MV-4-11 (cell line): ENCODE measurements around the gene BCAR1.
"Not testable (repeated sequence)": the region's sequence is repeated elsewhere in the genome, so short reads cannot be mapped to it uniquely, and the experiment has no call there.

ENCODE experiments used
- DNase-seq: peaks from one replicate; lab custom pipeline; 2025; lab: John Stamatoyannopoulos, UW

Gene BCAR1

DNA sequence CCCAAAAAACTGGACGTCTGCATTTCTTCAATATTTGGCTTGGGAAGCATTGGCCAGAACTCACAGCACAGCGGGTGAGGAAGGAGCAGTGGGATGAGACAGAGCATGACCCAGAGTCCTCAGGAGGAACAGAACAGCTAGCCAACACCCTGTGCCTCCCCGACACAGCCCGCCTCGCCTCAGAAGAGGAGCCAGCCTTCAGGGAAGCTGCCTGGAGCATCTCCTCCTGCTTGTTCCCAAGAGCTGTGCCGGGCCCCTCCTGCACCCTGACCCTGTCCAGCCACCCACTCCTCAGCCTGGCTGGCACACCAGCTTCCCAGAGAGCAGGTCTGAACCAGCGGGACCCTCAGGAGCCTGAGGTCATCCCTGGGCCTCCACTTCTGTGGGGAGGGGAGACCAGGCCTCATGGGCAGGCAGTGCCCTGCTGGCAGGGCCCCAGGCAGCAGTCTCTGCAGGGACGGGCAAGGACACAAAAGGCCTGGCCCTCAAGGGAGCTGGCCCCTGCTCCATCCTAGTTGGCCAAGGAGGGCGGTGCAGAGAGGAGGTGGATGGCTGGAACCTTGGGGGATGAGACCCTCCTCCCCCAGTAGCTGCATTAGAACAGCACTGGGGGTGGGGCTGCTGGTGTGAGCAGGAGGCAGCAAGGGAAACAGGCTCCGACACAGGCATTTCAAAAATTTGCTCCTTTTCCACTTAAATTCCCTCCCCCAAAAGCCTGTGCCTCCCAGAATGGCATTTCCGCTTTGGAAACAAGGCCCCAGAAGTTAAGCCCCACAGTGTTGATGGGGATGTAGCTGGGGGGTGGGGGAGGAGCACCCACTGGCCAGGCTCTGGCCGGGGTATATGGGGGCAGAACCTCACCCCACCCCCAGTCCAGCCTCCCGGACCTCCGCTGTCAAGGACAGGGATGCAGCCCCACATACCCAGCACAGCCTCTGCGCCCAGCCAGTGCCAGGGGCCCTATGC lies 1.8 kb upstream of the BCAR1 start:
- DNase-seq = no peak

DNA sequence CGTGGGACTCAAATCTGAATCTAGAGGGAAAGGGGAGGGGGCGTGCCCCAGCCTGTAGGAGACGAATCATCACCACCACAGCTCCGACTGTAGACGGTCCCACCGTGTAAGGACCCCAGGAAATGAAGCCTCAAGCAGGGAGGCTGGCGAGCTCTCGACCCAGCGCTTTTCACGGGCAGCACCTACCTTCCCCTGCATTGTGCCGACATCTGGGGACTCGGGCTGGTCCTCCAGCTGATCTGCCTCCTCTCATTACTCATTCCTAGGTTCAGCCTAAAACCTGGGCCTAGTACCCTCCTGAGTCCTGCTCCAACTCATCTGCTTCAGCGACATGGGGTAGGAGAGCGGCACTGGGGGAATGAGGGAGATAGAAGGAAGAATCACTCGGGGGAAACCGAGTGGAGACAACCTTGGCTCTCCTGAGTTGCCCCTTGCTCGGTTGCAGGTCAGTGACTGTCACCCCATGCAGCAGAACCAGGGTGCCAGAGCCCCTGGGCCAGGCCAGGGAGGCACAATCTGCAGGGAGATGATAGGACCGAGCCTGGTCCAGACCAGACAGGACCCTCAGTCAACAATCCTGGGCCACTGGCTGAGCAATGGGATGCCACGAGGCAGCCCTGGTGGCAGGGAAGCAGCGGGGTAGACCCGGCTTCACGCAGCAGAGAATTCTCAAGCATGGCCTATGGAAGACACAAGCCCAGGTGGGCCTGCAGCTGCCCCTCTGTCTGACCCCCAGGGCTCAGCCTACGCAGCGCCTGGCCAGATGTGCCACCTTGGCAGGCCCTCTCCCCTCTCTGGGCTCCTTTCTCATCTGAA lies 833 bp upstream of the BCAR1 start:
- DNase-seq = no peak

DNA sequence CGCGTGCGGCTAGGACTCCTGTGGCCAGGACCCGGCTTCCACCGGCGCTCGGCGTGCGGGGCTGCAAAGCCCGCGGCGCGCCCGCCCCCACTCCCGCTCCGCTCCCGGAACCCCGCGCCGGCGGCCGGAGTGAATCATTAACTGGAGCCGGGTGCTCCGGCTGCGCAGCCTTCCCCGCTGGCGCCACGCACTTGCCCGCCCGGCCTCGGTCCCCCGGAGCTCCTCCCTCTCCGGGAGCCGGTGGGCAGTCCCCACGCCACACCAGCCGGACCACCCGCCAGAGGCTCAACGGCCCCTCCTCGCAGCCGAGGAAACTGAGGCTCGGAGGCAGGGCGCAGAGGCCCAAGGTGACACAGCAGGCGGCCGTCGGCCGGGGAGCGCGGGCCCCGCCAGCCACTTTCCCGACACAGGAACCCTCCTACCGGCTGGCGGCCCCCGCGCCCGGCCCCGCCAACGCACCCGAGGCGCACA lies 580 bp downstream of the BCAR1 start:
- DNase-seq = no peak

DNA sequence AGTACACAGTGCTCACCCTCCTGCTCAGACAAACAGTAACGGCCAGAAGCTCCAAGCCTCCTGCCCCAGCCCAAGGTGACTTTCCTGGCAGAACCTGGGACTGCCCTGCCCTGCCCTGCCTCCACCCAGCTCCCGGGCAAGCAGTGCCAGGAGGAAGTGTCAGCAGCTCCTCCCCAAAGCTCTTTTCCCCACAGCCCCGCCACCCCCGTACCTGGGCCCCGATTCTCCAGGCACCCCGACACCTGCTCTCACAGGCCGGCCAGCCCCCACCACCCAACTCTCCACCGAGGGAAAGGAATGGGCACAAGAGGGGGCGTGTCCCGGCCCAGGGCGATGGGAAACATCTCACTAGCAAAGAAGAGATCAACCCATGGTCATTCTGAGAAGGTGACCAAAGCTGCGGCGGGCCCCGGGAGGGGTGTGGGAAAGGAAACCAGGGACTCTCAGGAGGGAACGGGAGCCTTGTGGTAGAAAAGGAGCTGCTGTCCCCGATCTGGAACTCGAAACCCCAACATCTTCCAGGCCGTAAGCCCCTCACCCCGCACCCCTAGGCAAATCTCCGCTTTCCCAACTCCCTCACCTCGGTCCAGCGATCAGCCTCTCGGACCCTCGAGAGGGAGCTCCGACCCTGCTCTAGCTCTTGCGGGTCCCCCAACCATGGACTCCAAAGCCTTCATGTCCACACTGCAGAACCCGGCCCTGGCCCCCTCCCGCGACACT lies 1.2 kb downstream of the BCAR1 start:
- DNase-seq = no peak

DNA sequence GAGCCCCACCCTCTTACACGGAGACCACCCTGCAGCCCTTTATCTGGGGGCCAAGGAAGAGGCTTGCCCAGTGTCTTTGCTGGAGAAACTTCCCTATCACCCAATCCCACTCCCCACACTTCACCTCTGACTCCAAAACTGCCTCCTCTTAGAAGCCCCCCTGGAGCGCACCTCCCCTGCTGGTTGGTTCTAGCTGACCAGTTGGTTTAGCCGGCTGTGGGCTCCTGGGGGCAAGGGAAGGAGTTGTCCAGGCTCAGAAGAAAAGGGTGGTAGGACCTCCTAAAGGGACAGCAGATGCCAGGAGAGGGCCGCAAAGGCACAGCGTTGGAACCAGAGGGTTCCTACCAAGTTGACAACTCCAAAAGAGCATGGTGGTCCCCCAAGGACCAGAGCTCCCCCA lies 2.0 kb downstream of the BCAR1 start:
- DNase-seq = no peak

DNA sequence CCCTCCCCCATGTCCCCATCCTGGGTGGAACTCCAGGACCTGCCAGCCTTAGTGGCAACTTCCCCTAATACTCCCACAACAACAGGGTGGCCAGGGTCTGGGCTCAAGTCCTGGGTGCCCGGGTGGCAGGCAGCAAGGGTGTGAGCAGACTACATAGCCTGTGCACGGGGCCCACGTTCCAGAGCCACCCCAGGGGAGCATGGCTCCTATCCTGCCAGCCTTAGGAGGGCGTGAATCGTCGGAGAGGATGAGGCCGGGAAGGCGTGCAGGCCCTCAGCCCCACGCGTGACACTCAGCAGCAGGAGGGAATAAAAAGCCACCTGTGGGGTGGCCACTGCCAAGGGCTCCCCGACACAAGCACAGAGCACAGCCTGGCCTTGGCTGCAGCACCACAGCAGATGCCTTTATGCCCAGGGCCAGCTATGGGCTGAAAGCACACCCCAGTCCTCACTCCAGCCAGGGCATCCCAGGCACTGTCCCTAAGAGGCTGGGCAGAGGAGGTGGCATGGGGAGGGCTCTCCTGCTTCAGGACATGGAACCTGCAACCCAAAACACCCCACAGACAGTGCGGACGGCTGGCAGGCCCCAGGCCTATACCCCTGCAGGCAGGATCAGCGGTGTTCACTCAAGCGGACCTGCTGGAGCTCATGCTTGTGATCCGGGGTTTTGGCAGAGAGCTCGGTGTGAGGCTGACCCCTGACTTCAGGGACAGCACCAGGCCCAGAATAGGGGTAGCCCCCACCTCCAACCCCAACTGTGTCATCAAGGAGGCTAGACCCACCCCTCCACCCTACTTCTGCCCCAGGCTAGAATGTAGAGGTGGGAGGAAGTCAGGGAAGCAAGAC lies 2.7 kb downstream of the BCAR1 start:
- no peak for DNase-seq

DNA sequence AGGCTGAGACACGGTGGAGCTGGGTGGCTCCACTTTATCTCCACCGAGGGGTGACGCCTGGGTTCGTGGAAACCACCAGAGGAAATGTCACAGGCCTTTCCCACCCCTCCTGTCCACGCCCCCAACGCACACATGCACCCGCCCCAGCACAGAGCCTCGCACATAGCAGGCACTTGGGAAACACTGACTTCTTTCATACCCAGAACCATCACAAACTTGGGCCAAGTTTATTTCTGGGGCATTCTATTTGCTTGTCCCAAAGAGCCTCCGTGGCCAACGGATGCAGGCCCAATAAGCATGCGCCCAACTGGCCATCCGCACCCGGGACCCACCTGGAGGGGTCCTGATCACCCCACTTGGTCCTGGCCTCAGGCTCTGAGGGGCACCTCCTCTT lies 3.3 kb downstream of the BCAR1 start:
- DNase-seq = no peak

DNA sequence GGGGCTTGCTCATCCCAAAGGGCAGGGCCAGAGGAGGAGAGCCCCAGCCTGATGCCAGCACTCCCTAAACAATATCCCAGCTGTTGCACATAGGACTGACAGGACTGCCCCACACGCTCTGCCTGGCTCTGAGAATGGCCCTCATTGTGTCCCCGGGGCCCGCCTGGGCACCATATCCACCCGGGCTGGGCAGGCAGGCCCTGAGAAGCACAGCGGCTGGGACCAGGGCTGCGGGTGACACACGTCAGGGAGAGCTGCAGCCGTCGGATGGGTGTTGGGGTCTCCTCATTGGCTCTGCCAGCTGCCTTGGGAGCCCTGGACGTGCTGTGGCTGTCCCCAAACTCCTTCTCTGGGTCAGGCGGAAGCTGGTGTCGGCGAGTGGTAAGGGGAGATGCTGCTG lies 4.2 kb downstream of the BCAR1 start:
- no peak for DNase-seq

DNA sequence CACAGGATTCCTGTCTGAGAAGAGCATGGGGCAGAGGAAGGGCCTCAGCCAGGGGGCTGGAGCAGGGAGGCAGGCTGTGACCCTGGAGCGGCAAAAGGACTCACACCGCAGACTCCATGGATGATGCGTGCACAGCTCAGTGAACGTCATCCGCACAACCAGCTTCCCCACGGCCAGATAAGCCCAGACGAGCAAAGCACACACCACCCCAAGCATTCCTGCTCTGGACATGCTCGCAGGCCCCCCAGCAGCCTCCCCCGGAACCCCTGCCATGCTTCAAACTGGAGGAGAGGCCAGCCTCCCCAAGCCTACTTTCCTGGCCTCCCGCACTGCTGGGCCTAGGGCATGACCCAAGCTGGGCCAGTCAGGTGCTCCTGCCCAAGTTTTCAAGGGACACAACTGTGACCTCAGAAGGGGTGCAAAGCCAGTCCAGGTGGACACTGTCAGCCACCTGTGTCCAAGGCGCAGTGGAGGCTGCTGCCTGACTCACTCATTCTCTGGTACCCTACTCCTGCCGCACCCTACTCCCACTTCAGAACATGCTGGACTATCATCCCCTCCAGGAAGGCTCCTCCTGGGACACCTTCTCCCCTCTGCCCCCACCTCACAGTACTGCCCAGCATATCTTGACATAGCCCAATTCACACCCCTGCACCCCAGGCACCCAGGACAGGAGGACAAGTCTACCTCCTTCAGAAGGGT lies 4.8 kb downstream of the BCAR1 start:
- no peak for DNase-seq

DNA sequence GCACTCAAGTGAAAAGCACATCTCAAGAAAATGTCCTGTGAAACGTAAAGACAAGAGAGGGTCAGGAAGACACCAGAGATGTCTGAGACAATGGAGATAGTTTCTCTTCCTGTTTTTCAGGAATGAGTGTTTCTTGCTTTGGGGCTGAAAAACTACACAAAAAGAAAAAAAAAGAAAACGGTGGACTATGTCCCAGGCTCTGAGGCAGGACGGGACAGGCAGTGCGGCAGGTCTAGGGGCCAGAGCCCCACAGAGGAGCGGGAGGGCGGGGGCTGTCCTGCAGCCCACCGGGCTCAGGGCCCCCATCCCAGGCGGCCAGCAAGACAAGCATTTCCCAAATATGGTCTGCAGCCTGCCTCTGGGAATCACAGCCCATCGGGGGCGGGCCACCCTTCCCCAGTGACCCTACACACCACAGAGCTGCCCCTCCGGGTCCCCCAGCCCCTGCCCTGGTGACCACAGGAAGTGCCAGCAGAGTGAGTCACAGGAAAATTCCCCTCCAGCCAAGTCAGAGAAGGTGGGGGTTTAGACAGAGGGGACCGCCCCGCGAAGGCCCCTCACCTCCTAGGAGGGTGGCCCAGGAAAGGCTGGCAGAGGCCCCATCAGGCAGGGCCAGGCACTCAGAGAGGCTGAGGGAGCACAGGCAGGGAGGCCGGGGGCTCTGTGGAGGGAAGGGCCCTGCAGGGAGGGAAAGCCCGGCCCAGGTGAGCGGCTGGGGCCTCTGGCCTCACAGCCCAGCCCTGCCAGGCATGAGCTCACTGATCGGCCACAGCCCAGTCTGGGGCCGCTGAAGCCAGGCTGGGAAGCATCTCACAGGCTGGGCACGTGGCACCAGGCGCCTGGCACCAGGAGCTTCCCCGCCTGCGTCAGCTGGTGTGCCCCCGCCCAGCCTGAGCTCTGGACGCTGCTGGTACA lies 6.3 kb downstream of the BCAR1 start:
- peak; percentile 73 for DNase-seq

DNA sequence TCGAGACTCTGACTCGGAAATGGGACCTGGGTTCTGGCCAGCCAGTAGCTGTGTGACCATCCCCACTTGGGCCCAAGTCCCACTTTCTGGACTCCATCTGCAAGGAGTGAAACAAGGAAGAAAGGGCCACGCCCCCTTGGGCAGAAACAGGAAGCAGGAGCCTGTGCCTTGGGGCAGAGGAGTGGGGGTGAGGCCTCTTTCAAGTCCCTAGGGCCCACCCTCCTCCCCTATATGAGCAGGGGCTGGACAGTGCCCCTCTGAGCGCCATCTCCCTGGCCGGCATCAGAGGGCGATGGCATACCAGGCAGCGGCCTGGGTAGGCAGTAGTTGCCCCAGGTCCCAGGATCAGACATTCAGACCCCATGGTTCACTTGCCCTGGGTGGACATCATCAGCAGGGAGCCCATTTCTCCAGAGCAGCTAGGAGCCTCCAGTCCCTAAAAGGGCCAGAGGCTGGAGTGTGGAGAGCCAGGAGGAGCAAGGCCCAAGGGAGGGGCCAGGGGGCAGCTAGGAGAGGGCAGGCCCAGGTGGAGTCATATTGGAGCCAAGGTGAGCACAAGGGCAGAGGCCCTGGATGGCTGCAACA lies 7.1 kb downstream of the BCAR1 start:
- peak; percentile 36 for DNase-seq

DNA sequence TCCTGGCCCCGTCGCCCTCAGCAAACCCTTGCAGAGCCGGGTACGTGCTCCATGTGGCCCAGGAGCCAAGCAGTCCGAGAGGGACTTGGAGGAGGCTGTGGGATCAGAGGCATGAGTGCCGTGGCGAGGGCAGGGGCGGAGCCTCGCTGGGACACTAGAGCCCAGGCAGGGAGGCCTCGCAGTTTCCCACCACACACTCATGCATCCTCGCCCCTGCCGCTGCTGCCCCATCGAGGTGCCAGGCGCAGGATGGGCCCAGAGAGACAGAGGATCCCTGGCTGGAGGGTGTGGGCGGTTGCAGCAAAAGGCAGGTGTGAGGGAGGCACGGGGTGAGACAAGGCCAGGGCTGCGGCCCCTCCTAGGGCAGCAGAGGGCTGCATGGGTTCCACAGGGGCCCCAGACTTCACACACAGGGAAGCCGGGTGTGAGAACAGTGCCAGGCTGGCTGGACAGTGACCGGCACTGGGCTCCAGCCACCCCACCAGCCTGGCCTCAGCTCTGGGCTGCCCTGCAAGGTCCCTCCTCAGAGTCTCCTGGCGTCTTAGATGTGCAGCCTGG lies 7.7 kb downstream of the BCAR1 start:
- DNase-seq = no peak

DNA sequence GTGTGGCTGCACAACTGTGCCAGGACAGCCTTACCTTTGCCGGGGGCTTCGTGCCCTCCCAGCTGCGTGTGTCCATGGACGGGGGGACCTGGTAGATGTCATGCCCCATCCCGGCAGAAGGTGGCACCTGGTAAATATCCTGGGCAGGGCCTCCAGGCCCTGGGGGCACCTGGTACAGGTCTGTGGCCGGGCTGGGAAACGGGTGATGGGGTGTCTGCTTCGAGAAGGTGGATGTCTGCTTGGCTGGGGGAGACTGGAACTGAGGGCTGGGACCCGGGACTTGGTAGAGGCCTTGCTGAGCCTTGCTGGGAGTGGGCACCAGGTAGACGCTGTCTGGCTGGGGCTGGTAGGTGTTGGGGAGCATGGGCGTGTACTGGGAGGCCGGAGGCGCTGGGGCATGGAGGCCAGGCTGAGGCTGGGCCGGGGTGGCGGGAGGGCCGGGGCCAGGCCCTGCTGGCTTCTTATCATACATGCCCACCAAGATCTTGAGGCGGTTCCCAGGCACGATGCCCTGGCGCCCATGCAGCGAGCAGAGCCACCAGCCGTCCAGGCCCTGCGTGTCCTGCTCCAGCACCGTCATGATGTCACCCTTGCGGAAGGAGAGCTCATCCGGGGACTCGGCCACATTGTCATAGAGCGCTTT lies 8.9 kb downstream of the BCAR1 start:
- not testable (repeated sequence) for DNase-seq

DNA sequence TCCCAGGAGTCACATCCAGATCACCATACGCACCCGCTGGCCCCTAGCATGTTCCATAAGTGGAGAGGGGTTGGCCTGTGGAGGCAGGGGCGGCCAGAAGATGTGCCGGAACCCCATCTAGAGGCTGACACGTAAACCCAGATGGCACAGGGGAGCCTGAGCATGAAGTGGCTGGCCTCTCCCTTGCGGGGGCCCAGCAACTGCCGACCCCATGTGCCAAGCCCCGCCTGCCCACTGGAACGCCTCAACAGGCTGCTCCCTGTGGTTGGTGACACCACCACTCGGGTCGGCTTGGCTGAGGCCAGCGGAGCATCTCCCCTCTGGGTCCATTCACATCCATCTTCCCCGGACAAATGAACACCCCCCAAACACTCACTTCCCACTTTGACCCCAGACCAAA lies 9.5 kb downstream of the BCAR1 start:
- no peak for DNase-seq

DNA sequence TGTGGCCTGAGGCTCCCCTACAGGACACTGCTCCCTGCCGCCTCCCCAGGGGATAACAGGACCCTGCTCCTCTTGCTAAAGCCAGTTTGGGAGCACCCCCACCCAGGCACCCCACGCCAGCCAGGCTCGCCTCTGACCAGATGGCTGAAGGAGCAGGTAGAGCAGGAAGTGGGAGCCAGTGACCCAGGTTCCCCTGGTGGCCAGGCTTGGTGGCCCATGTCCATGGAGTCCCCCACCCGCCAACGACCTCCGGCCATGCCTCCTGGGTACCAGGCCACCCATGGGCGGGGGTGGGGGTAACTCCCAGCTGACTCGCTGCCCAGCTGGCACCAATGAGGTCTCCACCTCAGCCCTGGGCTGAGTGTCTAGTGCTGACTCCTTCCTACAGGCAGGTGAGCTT lies 10.0 kb downstream of the BCAR1 start:
- no peak for DNase-seq

DNA sequence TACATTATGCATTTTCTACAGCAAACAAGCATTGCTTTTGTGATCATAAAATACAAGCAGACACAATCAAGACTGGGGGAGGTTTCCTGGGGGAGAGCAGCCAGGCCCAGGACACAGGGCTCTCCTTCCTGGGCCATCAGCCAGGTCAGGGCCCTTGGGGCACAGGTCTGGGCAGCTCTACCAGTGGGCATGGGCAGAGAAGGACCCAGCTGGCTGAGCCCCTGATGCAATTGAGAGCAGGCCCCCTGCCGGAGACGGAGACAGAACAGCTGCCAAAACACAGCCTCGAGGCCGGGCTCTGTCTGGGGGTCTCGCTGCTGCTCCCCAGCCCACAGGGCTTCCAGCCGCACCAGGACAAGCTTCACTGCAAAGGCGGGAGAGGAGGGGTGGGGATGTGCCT lies 10.8 kb downstream of the BCAR1 start:
- DNase-seq = not testable (repeated sequence)

DNA sequence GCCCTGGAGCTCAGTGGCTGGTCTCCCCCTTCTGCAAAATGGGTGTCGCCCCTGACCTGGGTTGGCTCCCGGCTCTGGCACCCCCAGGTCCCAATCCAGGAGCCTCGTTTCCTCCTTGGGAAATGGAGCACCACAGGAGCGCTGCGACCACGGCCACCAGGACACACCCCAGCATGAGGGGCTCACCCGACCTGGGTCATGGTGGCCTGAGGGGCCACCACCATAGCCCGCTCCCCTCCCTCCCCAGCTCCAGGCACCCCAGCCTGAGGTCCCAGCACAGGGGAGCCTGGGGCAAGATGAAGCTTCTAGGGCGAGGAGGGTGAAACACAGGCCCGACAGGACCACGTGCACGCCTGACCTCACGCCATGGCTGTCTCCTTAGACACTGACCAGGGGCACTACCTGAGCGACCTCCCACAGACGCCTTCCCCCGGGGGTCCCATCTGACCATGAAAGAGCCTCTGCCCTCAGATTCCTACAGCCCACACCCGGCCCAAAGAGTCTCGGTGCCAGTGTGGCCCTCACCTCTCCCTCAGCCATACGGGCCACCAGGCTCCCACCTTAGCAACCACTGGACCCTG lies 11.8 kb downstream of the BCAR1 start:
- DNase-seq = no peak
